HepG2 (cell line): Measurements from ENCODE around the gene CALML6. TPM values are rescaled to one million over a fixed set of nuclear protein-coding genes. Genes with fewer than 3 reads are reported as not detected.

ENCODE experiments used
- AGO2 ChIP-seq: fragments of 200-400 bp; formaldehyde crosslinking; optimal IDR thresholded peaks from 2 replicates; pipeline ENCODE3; 2017; ENCODE audit warnings: mild to moderate bottlenecking, low read depth, low read length, moderate library complexity
- CBFB ChIP-seq: sonication (generic); formaldehyde crosslinking; IDR thresholded peaks from 2 replicates; pipeline ENCODE4 v1.4.0; 2020; ENCODE audit warnings: missing genetic modification reagents
- CHCHD3 ChIP-seq: sonication (generic); formaldehyde crosslinking; IDR thresholded peaks from 2 replicates; pipeline ENCODE4 v1.8.0; 2022; ENCODE audit warnings: mild to moderate bottlenecking, missing genetic modification reagents, moderate library complexity
- GATAD2A ChIP-seq: IDR thresholded peaks from 2 replicates; pipeline ENCODE4 v1.6.1; 2016
- HMGXB4 ChIP-seq, 2 experiments: sonication (generic) in 1 of 2; formaldehyde crosslinking in 1 of 2; IDR thresholded peaks; 2 replicates each; pipeline versions ENCODE4 v1.4.0 to v1.6.1; 2018 to 2020; ENCODE audit warnings: missing genetic modification reagents in 2 of 2, borderline replicate concordance in 1 of 2, low read depth in 1 of 2, mild to moderate bottlenecking in 1 of 2, missing biosample characterization in 1 of 2
- MED13 ChIP-seq: sonication (generic); formaldehyde crosslinking; IDR thresholded peaks from 2 replicates; pipeline ENCODE4 v1.5.0; 2020; ENCODE audit warnings: missing genetic modification reagents
- PPARG ChIP-seq: conservative IDR thresholded peaks from 2 replicates; pipeline ENCODE4 v1.6.1; 2016; ENCODE audit warnings: missing biosample characterization, missing genetic modification reagents
- RXRA ChIP-seq: sonication (generic); formaldehyde crosslinking; IDR thresholded peaks from 2 replicates; pipeline ENCODE4 v1.5.1; 2020; ENCODE audit warnings: missing genetic modification reagents
- SETDB1 ChIP-seq: sonication (generic); formaldehyde crosslinking; IDR thresholded peaks from 2 replicates; pipeline ENCODE4 v1.5.1; 2020; ENCODE audit warnings: missing genetic modification reagents, mild to moderate bottlenecking, borderline replicate concordance
- SOX13 ChIP-seq, 3 experiments: fragments of 450-650 bp in 1 of 3; sonication (generic) in 1 of 3; formaldehyde crosslinking in 1 of 3; IDR thresholded peaks in 2 of 3; conservative IDR thresholded peaks in 1 of 3; 2 replicates each; pipeline versions ENCODE4 v1.5.0 to v1.6.1; 2016 to 2020; ENCODE audit warnings: antibody characterized with exemption in 1 of 3, mild to moderate bottlenecking in 1 of 3, missing compliant biosample characterization in 1 of 3, missing genetic modification reagents in 1 of 3, moderate library complexity in 1 of 3
- SOX5 ChIP-seq: IDR thresholded peaks from 2 replicates; pipeline ENCODE4 v1.6.1; 2016; ENCODE audit warnings: borderline replicate concordance
- SP4 ChIP-seq: sonication (generic); formaldehyde crosslinking; IDR thresholded peaks from 2 replicates; pipeline ENCODE4 v1.8.1; 2023; ENCODE audit warnings: mild to moderate bottlenecking, missing genetic modification reagents
- STAT5B ChIP-seq: sonication (generic); formaldehyde crosslinking; IDR thresholded peaks from 2 replicates; pipeline ENCODE4 v1.4.0; 2020; ENCODE audit warnings: missing genetic modification reagents
- ZBTB20 ChIP-seq: sonication (generic); formaldehyde crosslinking; IDR thresholded peaks from 2 replicates; pipeline ENCODE4 v1.8.1; 2023; ENCODE audit warnings: missing genetic modification reagents, low read depth, mild to moderate bottlenecking, borderline replicate concordance
- ZKSCAN5 ChIP-seq: sonication (generic); formaldehyde crosslinking; IDR thresholded peaks from 2 replicates; pipeline ENCODE4 v1.5.1; 2020; ENCODE audit warnings: mild to moderate bottlenecking, missing genetic modification reagents
- ZNF317 ChIP-seq: sonication (generic); formaldehyde crosslinking; IDR thresholded peaks from 2 replicates; pipeline ENCODE4 v1.5.0; 2020; ENCODE audit warnings: mild to moderate bottlenecking, missing genetic modification reagents
- ZNF441 ChIP-seq: sonication (generic); formaldehyde crosslinking; IDR thresholded peaks from 2 replicates; pipeline ENCODE4 v1.7.0; 2021; ENCODE audit warnings: missing genetic modification reagents, borderline replicate concordance
- ZNF460 ChIP-seq: sonication (generic); formaldehyde crosslinking; IDR thresholded peaks from 2 replicates; pipeline ENCODE4 v1.5.1; 2020; ENCODE audit warnings: missing genetic modification reagents, mild to moderate bottlenecking, borderline replicate concordance
- ZNF572 ChIP-seq: sonication (generic); formaldehyde crosslinking; IDR thresholded peaks from 2 replicates; pipeline ENCODE4 v1.5.1; 2020; ENCODE audit warnings: mild to moderate bottlenecking, missing genetic modification reagents
- ZNF589 ChIP-seq: sonication (generic); formaldehyde crosslinking; conservative IDR thresholded peaks from 2 replicates; pipeline ENCODE4 v1.8.0; 2022; ENCODE audit warnings: mild to moderate bottlenecking, moderate library complexity, missing genetic modification reagents
- ZNF710 ChIP-seq: sonication (generic); formaldehyde crosslinking; IDR thresholded peaks from 2 replicates; pipeline ENCODE4 v1.5.0; 2020; ENCODE audit warnings: mild to moderate bottlenecking, missing genetic modification reagents, borderline replicate concordance
- ZNF790 ChIP-seq: sonication (generic); formaldehyde crosslinking; IDR thresholded peaks from 2 replicates; pipeline ENCODE4 v1.8.0; 2022; ENCODE audit warnings: missing genetic modification reagents, mild to moderate bottlenecking, borderline replicate concordance
- ZSCAN12 ChIP-seq: sonication (generic); formaldehyde crosslinking; IDR thresholded peaks from 2 replicates; pipeline ENCODE4 v1.9.0; 2021; ENCODE audit warnings: mild to moderate bottlenecking, missing genetic modification reagents
- polyA plus RNA-seq, 8 experiments: library from polyadenylated mRNA; depleted of rRNA in 3 of 8; stranded (reverse) in 7 of 8; unstranded in 1 of 8; fragments of >200 nt; fragmentation: Illumina TruSeq in 4 of 8; extraction: Trizol in 4 of 8; gene quantifications; 2 replicates each; pipeline versions ENCODE4 v1.2.1 to v1.2.3, GENCODE V29; 2011 to 2016; ENCODE audit warnings: low read depth in 4 of 8, missing spikeins in 1 of 8, mixed read lengths in 1 of 8; ENCODE audit not compliant: insufficient read depth in 1 of 8
- total RNA-seq, 5 experiments: library from RNA; depleted of rRNA; stranded (reverse); fragments of >200 nt; fragmentation: Illumina TruSeq; extraction: Trizol; gene quantifications; 2 replicates each; pipeline ENCODE4 v1.2.3, GENCODE V29; 2016; ENCODE audit warnings: low read depth in 1 of 5
- TF ChIP-seq, protein P1 (sequence below): IDR thresholded peaks from 2 replicates; pipeline ENCODE4 v1.6.1; 2016; ENCODE audit warnings: mild to moderate bottlenecking, missing biosample characterization, missing genetic modification reagents
- TF ChIP-seq, protein P2 (sequence below): sonication (generic); formaldehyde crosslinking; conservative IDR thresholded peaks from 2 replicates; pipeline ENCODE4 v1.4.0; 2020; ENCODE audit warnings: missing genetic modification reagents

Gene CALML6
- total and polyA plus RNA-seq, 2 of the 13 experiments (the other 11 are each of a cell fraction or from before 2014, with no cell fraction given) = 0.11 to 0.12 TPM

DNA sequence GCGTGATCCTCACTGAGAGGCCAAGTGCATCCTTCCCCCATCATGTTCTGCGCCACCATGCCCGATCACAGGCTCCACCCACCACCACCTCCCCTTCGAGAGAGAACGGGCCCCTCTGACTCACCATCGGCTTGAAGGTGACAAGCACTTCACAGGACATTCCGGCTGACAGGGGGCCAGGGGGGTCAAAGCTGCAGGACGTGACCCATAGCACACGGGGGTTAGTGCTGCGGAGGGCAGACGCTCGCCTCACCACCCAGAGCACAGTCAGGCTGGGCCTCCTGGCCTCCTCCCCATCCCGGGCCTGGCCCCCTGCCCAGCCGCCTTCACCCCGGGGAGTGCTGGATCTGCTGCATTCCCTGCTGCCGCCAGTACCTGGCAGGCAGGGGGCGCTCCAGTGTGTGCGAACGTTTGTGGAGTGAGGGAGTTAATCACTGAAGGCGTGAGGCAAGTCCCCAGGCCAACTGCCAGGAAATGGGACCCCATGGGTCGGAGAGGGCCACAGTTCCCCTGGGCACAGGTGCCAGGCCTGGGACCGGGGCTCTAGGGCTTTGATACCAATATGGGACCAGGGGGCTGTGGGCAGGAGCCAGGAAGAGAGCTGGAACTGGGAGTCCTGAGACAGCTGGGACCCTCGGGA is 44.9 kb downstream of the CALML6 start (continued):
- TF ChIP-seq ZSCAN12 (CRISPR knock-in tag) = no peak
- peak; percentile 80; the same call in 1 of the 2 replicates for TF ChIP-seq ZBTB20
- no peak for TF ChIP-seq SETDB1 (CRISPR knock-in tag)
- peak; percentile 67 for TF ChIP-seq ZNF572 (CRISPR knock-in tag)
- 0 out of 2 replicates have a peak, but pooled peaks have one; percentile 24 for TF ChIP-seq PPARG (CRISPR knock-in tag)
- peak; percentile 66 for TF ChIP-seq AGO2
- TF ChIP-seq ZKSCAN5 (CRISPR knock-in tag) = no peak
- TF ChIP-seq ZNF710 = peak; percentile 45; the same call in 1 of the 2 replicates
- TF ChIP-seq, protein P1, sequence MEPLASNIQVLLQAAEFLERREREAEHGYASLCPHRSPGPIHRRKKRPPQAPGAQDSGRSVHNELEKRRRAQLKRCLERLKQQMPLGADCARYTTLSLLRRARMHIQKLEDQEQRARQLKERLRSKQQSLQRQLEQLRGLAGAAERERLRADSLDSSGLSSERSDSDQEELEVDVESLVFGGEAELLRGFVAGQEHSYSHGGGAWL (CRISPR knock-in tag) = no peak
- peak; percentile 16; the same call in 1 of the 2 replicates for TF ChIP-seq ZNF460 (CRISPR knock-in tag)
- TF ChIP-seq STAT5B (CRISPR knock-in tag) = no peak
- no peak for TF ChIP-seq CHCHD3
- TF ChIP-seq ZNF317 = peak; percentile 74
- 0 out of 2 replicates have a peak, but pooled peaks have one; percentile 17 for TF ChIP-seq SOX13 (IDR thresholded peaks at IDR 0.05)
- TF ChIP-seq SOX13 (CRISPR knock-in tag; conservative IDR thresholded peaks at IDR 0.05 in 1 of 2, IDR thresholded peaks at IDR 0.05 in 1 of 2) = peak in 1 of 2 experiments; percentile 16; a peak in 1 of 4 replicates
- TF ChIP-seq ZNF441 (CRISPR knock-in tag) = no peak
- peak; percentile 70 for TF ChIP-seq GATAD2A (CRISPR knock-in tag)
- TF ChIP-seq CBFB (CRISPR knock-in tag) = no peak; the same call in 1 of the 2 replicates
- TF ChIP-seq ZNF589 = peak; percentile 78; the same call in 1 of the 2 replicates
- peak; percentile 64 for TF ChIP-seq SP4 (CRISPR knock-in tag)
- TF ChIP-seq SOX5 = peak; percentile 63
- TF ChIP-seq HMGXB4 (CRISPR knock-in tag; IDR thresholded peaks at IDR 0.05; ENCODE audit: borderline replicate concordance in 1 of 2, low read depth in 1 of 2) = peak; percentile 90 to 92
- peak; percentile 84 for TF ChIP-seq RXRA (CRISPR knock-in tag)
- TF ChIP-seq, protein P2, sequence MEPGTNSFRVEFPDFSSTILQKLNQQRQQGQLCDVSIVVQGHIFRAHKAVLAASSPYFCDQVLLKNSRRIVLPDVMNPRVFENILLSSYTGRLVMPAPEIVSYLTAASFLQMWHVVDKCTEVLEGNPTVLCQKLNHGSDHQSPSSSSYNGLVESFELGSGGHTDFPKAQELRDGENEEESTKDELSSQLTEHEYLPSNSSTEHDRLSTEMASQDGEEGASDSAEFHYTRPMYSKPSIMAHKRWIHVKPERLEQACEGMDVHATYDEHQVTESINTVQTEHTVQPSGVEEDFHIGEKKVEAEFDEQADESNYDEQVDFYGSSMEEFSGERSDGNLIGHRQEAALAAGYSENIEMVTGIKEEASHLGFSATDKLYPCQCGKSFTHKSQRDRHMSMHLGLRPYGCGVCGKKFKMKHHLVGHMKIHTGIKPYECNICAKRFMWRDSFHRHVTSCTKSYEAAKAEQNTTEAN (CRISPR knock-in tag) = 0 out of 2 replicates have a peak, but pooled peaks have one; percentile 25
- TF ChIP-seq ZNF790 (CRISPR knock-in tag) = no peak
- no peak for TF ChIP-seq MED13
